ENCODE measurements around the gene SNRPA1.

The SNRPA1 gene

DNA sequence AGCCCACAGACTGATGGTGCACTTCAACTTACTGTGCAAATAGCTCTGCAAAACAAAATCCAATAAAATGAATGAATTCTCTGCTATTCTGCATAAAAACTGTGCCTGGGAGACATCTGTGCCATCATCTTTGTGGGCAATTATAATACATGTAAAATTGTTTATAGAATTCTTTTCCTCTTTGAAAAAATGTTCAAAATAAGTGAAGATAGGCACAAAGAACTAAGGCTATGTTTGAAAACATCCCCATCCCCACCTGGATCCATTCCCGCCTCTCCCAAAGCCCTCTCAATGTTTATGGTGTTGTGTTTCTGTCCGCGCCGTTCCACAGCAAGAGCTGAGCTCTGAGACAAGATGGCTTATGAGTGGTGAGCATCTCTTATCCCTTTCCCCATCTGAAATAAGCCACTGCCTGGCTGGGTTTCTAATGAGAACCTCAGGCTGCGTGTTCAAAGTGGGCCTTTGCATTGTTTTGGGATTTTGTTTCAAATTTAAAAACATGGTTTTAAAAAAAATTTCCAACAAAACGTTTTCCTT lies 22.4 kb upstream of the SNRPA1 start:
- TF ChIP-seq, protein P1, sequence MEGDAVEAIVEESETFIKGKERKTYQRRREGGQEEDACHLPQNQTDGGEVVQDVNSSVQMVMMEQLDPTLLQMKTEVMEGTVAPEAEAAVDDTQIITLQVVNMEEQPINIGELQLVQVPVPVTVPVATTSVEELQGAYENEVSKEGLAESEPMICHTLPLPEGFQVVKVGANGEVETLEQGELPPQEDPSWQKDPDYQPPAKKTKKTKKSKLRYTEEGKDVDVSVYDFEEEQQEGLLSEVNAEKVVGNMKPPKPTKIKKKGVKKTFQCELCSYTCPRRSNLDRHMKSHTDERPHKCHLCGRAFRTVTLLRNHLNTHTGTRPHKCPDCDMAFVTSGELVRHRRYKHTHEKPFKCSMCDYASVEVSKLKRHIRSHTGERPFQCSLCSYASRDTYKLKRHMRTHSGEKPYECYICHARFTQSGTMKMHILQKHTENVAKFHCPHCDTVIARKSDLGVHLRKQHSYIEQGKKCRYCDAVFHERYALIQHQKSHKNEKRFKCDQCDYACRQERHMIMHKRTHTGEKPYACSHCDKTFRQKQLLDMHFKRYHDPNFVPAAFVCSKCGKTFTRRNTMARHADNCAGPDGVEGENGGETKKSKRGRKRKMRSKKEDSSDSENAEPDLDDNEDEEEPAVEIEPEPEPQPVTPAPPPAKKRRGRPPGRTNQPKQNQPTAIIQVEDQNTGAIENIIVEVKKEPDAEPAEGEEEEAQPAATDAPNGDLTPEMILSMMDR (IDR thresholded peaks at IDR 0.05) = no peak
- H3K36me3 ChIP-seq = no peaks in the 10 kb centered on the region
- H3K4me1 ChIP-seq (ENCODE audit: control insufficient read depth in 1 of 2, insufficient read depth in 1 of 2, low read depth in 1 of 2, low read length in 1 of 2) = peaks cover 8 to 11% of the 10 kb centered on the region in 2 experiments
- no peak overlapping the region for H3K4me3 ChIP-seq (ENCODE audit: low read depth in 1 of 2, low read length in 1 of 2)
- no peaks in the 10 kb centered on the region for H3K9me3 ChIP-seq
- peaks cover 94% of the 10 kb centered on the region for H3K27me3 ChIP-seq
- no peak overlapping the region for H3K27ac ChIP-seq

DNA sequence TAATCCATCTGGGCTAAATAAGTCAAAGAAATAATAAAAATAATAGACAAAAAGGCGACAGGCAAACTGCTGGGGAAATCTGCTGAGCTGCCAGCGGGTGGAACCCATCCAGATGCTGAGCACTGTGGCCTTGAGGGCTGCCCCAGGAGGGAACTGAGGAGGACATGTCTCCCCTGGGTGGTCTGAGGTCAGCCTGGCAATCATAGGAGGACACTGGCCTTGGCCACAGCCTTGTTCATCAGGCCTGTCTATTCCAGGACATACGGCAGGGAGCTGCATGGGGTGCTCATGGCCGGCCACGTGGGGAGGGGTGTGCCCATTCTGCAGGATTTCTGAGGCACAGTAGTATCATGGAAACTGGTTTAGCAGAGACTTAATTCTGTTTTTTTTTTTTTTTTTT lies 21.5 kb upstream of the SNRPA1 start:
- peaks cover 85% of the 10 kb centered on the region for H3K27me3 ChIP-seq
- no peak overlapping the region for H3K4me3 ChIP-seq (ENCODE audit: low read depth in 1 of 2, low read length in 1 of 2)
- no peaks in the 10 kb centered on the region for H3K36me3 ChIP-seq
- H3K9me3 ChIP-seq = no peaks in the 10 kb centered on the region
- no peak overlapping the region for H3K27ac ChIP-seq
- TF ChIP-seq, protein P1 (IDR thresholded peaks at IDR 0.05) = no peak
- peaks cover 8 to 11% of the 10 kb centered on the region in 2 experiments for H3K4me1 ChIP-seq (ENCODE audit: control insufficient read depth in 1 of 2, insufficient read depth in 1 of 2, low read depth in 1 of 2, low read length in 1 of 2)

DNA sequence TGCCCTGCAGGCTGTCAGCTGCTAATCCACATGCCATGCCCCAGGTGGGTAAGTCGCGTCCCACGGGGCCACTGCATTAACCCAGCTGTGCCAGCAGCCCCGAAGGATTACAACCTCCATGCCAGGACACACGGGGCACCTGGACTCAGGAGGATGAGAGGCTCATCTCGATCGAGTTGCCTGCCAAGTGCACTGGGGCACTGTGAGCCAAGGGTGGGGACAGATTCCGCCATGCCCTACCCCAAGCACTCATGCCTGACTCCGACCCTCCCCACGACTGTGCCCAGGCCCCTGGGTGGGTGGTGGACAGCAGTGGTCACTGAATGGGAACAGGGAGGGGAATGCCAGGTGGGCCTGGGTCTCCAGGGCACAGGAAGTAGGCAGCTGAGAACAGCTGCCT lies 20.7 kb upstream of the SNRPA1 start:
- H3K4me3 ChIP-seq (ENCODE audit: low read depth in 1 of 2, low read length in 1 of 2) = no peak overlapping the region
- H3K4me1 ChIP-seq (ENCODE audit: control insufficient read depth in 1 of 2, insufficient read depth in 1 of 2, low read depth in 1 of 2, low read length in 1 of 2) = peaks cover 5 to 8% of the 10 kb centered on the region in 2 experiments
- H3K27ac ChIP-seq = no peak overlapping the region
- no peaks in the 10 kb centered on the region for H3K36me3 ChIP-seq
- H3K27me3 ChIP-seq = peaks cover 77% of the 10 kb centered on the region
- TF ChIP-seq, protein P1 (IDR thresholded peaks at IDR 0.05) = no peak
- H3K9me3 ChIP-seq = no peaks in the 10 kb centered on the region

DNA sequence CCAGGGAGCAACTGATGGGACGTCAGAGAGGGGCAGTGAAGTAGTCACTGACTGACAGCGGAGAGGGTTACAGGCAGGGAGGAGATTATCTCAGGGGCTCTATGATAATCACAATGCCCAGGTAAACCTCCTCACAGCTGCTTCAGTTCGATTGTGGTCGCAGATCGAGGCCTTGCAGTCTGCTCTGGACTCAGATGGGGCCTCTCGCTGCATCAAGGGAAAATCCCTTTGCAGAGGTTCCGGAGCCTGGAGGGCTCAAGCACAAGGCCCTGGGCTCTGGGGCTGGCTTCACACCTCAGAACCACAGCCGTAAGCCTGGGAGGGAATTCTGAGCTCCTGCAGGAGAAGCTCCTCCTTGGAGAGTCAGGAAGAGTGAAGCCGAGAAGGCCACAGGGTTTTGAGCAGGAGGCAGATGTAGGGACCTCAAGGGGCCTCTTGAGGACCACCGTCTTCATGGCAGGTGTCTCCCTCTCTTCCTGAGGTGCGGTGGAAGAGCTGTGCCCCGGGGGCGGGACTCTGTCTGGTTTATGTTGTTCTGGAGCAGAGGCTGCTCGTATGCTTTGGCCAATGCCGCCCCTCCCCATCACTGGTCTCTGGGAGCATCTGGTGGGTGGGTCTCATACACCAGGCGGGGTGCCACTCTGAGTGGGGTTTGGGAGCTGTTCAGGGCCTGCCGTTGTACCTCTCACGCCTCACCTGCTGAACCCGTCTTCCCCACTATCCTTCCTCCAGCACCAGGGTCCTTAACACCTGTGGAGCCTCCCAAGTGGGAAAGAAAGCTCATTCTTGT lies 19.5 kb upstream of the SNRPA1 start:
- H3K4me3 ChIP-seq (ENCODE audit: low read depth in 1 of 2, low read length in 1 of 2) = no peak overlapping the region
- H3K27me3 ChIP-seq = peaks cover 76% of the 10 kb centered on the region
- H3K27ac ChIP-seq = no peak overlapping the region
- H3K4me1 ChIP-seq (ENCODE audit: control insufficient read depth in 1 of 2, insufficient read depth in 1 of 2, low read depth in 1 of 2, low read length in 1 of 2) = no peaks in the 10 kb centered on the region
- H3K36me3 ChIP-seq = no peaks in the 10 kb centered on the region
- TF ChIP-seq, protein P1 (IDR thresholded peaks at IDR 0.05) = no peak
- no peaks in the 10 kb centered on the region for H3K9me3 ChIP-seq

DNA sequence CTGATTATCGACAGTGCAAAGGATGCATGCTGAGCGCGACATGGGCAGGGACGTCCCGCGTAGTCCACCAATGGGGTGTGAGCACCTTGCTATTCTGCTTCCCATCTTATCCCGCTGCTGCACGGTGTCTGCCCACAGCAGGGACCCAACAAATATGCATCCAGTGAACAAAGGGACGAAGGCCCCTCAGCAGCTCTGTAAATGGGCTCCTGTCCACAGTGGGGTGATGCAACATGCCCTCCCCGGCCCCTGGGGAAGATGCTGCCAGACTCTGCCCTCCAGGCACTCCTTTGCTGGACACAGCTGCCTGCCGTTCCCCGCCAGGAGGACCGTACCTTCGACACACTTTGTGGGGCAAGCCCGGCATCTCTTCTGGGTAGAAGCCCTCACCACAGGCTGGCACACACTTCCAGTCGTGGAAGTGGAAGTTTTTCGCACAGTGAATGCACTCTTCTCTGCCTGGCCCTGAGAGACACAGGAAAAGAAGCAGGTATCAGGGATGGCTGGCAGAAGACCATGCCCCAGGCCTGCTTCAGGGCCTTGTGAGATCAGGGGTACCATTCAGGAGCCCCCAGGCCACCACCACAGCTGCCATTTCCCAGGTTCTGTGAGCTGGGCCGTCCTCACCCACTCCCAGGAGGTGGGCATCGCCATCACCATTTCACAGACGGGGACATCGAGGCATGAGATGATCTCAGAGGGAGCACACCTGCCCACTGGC lies 18.2 kb upstream of the SNRPA1 start:
- H3K36me3 ChIP-seq = no peaks in the 10 kb centered on the region
- TF ChIP-seq, protein P1 (IDR thresholded peaks at IDR 0.05) = no peak
- peaks cover 66% of the 10 kb centered on the region for H3K27me3 ChIP-seq
- no peak overlapping the region for H3K4me3 ChIP-seq (ENCODE audit: low read depth in 1 of 2, low read length in 1 of 2)
- no peaks in the 10 kb centered on the region for H3K9me3 ChIP-seq
- H3K27ac ChIP-seq = no peak overlapping the region
- H3K4me1 ChIP-seq (ENCODE audit: control insufficient read depth in 1 of 2, insufficient read depth in 1 of 2, low read depth in 1 of 2, low read length in 1 of 2) = no peaks in the 10 kb centered on the region

Data from neutrophil (primary cell).